Amniotic epithelial cell (primary cell): ENCODE results near the gene PRDM16.
"Not testable (repeated sequence)": the region's sequence is repeated elsewhere in the genome, so short reads cannot be mapped to it uniquely, and the experiment has no call there.

Experiments
- DNase-seq: peaks from one replicate; pipeline ENCODE4 v3.0.0-alpha.2; 2010; ENCODE audit warnings: low read depth

The PRDM16 gene

GRCh38 chr1:3229081-3229725 is 160.2 kb downstream of the PRDM16 start:
- no peak for DNase-seq

- DNase-seq, result no peak
These were observed 161.6 kb downstream of the PRDM16 start for GRCh38 chr1:3230553-3230952.

DNA sequence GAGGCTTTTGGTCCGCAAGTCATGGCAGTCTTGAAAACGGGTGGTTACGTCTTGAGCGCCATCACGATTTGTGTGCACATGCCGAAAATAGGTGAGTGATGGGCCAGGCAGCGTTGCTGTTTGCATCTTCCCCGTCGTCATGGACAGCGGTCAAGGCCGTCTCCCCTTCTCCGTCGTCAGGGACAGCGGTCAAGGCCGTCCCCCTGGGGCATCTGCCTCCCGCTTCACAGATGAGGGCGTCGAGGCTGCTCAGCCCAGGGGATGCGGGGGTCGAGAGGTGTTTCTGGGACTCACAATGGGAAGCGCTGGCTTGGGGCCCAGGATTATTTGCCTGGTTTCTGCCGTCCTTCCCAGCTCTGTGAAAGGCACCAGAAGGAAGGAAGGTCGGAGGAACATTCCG is 162.2 kb downstream of the PRDM16 start:
- DNase-seq, result no peak

DNA sequence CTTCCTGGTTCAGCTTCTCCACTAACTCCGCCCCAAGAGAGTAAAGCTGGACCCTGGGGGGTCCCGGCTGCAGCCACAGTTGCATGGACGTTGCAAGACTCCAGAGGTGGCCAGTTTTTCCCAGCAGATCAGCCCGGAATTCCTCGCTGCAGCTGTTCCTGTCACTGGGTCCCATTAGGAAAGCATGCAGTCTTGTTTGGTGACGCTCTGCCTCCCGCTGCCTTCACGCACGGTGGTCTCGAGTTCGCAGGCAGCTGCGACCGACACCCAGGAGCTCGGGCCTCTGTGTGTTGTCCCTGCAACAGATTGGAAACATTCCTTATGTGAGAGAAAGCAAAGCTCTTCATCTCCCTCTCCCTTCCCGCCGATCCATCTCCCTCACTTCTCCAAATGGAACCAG is 162.8 kb downstream of the PRDM16 start:
- no peak for DNase-seq

DNA sequence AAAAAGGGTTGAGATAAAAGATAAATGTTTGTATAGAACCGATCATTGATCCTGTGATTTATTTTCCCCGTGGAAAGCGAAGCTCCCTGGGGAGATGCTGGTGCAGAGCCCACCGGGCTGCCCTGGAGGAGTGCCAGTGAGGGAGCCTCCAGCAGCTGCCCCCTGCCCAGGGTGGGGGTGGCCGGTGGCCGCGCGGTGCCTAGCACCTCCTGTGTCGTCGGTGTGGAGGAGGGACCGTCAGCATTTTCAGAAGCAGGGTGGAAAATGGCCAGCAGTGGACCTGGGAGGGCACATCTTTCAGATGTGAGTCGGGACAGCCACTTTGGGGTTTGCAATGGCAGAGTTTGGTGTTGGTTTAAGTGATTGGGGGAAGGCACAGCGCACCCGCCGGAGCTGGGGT is 164.0 kb downstream of the PRDM16 start:
- no peak for DNase-seq

GRCh38 chr1:3233551-3233950 is 164.5 kb downstream of the PRDM16 start:
- DNase-seq, result no peak

GRCh38 chr1:3234281-3234680 is 165.3 kb downstream of the PRDM16 start:
- DNase-seq, result no peak

- DNase-seq, result no peak
These were observed 166.0 kb downstream of the PRDM16 start for GRCh38 chr1:3234956-3235355.

DNA sequence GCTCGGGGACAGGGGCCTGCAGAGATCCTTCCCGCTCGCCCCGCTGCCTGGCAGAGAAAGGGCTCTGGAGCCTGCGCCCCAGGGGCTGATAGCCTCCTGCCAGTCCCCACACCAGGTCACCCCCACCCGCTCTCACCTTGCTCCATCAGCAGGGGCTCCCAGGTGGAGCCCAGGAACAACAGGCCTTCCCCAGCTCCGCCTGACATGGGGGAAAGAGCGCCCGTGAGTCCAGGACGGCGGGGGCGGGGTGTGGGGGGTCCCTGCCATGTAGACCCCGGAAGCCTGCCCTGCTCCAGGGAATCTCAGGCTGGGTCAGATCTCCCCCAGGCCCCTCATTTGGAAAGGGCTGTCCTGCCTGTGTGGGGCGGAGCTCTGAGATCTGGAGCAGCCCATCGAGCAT is 166.5 kb downstream of the PRDM16 start:
- DNase-seq, result no peak

- no peak for DNase-seq
These were observed 167.4 kb downstream of the PRDM16 start for GRCh38 chr1:3236361-3236760.

GRCh38 chr1:3236955-3237354 is 168.0 kb downstream of the PRDM16 start:
- DNase-seq, result no peak

DNA sequence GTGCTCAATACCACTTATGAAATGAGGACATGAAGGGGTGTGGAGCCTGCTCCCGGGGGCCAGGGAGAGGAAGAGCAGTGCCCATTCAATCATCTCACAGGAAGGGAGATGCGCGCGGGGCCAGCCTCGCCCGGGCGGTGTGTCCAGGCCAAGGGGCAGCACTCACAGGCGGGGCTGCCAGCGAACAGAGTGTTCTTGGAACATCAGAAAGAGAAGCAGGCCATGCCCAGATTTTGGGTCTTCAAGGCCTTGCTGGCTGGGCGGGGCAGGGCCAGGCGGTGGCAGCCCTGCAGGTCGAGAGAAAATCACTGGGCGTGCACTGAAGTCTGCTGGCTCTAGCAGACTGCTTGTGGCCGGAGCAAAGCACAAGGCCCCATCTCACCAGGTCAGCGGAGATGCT is 168.6 kb downstream of the PRDM16 start:
- DNase-seq, result no peak

DNA sequence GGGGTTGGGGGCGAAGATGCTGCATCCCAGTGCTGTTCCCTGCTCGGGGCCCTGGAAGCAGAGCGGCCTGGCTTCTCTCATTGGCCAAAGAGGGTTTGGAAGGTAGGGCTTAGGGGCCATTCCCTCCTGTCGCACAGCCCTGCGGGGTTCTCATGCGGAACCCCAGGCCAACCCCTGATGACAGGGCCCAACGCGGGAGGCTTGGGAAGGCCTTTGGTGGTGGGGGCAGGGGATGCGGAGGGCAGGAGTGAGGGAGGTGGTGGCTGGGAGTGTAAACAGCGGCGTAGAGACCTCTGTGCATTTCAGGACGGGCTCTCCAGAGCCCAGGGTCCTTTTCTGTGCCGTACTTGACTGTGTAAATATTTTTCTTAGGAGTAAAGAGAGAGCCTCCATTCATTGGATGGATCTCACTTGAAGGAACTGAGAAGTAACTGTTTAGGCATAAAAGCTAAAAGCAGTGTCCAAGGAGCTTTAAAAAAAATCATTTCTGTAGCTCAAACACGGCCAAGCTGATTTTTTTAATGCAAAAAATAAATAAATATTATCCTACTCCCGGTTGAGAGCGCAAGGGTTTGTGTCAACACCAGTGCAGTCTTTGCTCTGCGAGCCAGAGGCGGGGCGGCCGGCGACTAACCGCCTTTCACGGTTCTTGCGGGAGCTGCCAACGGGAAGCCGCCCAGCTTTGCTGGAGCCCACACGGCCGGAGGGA is 169.1 kb downstream of the PRDM16 start:
- no peak for DNase-seq

GRCh38 chr1:3238703-3239278 is 169.8 kb downstream of the PRDM16 start:
- DNase-seq, result no peak

GRCh38 chr1:3239991-3240390 is 171.0 kb downstream of the PRDM16 start:
- not testable (repeated sequence) for DNase-seq

GRCh38 chr1:3240524-3241235 is 171.7 kb downstream of the PRDM16 start:
- DNase-seq, result no peak

DNA sequence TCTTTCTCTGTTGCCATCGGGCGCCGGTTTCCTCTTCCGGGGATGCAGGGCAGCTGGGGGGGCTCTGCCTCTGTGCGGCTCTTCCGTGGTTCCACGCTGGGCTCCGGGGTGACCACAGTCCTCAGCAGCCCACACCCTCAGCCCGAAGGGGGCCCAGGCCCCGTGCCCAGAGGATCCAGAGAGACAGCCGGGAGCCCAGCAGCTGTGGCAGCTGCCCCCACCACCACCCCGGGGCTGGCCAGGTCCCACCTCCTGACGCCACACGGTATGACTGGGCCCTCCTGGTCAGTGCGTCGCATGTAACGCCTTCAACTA is 172.2 kb downstream of the PRDM16 start:
- no peak for DNase-seq

DNA sequence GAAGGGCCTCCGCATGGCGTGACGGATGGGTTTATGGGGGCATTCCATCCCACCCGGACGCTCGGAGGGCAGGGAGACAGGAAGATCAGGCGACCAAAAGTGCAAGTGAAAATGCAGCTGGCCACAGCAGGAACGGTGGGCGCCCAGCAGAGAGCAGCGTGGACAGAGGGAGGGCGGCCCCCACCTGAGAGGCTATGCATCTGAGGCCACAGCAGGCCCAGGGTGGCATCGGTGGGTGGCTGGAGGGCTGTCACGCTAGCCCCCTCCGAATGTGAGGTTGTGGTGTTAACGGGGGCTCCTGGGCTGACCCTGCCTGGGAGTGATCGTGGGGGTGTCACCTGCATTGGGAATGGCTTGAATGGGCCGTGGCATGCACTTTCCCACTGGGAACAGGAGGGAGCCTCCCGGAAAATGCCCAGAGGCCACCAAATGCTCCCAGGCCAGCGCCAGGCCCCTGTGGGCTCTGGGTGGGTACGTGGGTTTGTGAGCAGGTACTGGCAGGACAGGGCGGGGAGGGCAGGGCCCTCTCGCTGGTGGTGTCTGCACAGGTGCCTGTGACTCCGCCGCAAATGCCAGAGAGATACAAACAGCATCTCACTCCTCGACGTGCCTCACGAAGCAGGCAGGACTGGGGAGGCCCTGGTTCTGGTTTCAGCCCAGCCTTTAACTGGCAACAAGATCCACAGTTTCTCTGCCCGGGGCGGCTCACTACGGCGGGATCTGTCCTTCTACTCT is 172.8 kb downstream of the PRDM16 start:
- no peak for DNase-seq

- DNase-seq, result no peak
These were observed 173.6 kb downstream of the PRDM16 start for GRCh38 chr1:3242408-3243260.

- DNase-seq, result no peak
These were observed 174.3 kb downstream of the PRDM16 start for GRCh38 chr1:3243304-3243703.
